GM21529 (cell line): ENCODE results near the gene STEAP2.
A peak's percentile ranks its signal among the peaks of the same experiment; 100 is the strongest.

ENCODE experiments used
- ATAC-seq: cut with Tn5 transposase; IDR thresholded peaks from one replicate; pipeline ENCODE4 v1.9.1; 2021; ENCODE audit not compliant: unreplicated experiment

Gene STEAP2

DNA sequence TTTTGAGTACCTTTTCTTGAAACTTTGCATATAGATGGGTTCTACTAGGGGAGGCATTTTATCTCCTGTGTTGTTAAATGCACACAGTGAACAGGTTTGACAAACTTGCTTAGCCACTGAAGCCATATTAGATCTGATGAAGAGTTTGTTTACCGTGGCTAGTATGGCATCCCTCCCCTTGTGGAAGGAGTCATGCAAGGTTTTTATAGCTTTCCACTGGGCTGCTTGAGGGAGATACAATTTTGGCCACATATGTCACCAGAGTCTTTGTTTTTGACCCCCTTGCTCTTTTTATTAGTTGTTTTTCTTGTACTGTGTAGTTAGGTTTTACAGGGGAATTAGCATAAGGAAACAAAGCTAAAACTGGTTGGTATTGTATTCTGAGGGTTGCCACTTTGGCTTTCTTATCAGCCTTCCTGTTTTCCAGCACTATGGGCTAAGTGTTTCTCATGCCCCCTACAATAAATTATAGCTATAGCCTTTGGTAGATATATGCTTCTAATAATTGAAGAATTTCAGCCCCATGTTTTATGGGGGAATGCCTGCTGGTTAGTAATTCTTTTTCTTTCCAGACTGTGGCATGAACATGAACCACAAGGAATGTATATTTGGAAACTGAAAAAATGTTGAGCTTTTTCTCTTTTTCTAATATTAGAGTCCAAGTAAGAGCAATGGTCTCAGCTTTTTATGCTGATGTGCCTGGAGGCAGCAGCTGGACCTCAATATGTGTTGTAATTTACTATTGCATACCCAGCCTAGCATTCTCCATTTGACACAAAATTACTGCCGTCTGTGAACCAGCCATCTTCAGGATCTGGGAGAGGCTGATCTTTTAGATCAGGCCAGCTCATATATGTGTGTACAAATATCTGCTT is 18.4 kb upstream of the STEAP2 start:
- ATAC-seq = no peak

DNA sequence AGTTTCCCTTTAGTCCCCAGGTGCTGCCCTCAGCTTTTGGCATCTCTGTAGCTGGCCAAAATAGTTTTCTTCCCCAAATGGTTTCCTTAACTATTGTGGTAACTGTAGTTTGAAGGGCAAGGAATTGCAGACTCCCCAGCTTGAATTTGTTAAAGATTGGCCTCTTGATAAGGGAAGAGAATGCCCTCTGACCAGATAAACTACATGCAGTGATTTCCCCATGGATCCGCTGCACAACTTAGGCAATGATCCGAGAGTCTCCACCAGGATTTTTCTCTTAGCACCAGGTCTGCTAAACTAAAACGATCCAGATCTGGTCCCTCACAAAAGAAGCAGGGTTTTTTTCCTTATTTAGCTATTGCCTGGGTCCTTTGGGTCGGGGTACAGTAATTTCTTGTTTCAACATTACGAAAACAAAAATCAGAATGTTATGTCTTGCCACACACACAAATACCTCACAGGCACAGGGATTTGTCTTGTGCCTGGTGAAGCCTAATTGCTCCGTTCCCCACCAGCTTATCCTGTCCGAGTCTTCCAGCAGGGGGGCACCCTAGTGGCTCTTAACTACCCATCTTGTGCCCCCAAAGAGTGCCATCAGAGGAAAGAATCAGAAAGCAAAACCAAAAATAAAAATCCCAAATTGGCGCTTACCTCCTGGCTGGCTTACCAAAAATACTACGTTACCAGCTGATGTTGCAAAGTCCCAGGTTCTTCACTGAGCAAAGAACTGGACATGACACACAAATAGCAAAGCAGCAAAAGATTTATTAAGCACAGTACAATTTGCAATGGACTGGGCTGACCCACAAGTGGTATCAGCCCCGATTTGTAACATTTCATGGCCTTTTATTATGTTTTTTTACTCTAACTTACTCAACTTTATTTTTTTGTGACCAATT is 16.4 kb upstream of the STEAP2 start:
- no peak for ATAC-seq

DNA sequence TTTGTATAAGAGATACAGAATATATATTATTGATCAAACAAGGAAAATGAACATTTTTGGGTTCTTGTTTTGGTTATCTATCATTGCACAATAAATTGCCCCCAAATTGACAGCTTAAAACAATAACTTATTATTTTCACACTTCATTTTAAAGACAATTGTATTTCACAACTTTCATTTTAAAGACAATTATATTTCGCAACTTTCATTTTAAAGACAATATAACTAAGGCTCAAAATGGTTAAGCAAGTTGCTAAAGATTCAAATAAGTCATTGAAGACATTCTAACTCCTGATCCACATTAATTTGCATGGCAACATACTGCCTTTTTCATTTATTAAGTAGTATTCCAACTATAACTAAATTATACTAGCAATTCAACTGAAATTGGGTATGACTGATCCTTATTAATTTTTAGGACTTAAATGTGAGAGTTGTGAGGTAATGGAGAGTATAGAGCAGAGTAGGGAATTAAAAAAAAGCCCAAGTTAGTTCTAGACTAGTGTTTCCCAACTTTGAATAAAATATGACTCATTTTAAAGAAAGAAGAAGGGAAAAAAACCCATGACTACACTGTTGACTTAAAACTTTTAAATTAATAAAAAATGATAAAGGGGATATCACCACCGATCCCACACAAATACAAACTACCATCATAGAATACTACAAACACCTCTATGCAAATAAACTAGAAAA is 9.9 kb upstream of the STEAP2 start:
- no peak for ATAC-seq

DNA sequence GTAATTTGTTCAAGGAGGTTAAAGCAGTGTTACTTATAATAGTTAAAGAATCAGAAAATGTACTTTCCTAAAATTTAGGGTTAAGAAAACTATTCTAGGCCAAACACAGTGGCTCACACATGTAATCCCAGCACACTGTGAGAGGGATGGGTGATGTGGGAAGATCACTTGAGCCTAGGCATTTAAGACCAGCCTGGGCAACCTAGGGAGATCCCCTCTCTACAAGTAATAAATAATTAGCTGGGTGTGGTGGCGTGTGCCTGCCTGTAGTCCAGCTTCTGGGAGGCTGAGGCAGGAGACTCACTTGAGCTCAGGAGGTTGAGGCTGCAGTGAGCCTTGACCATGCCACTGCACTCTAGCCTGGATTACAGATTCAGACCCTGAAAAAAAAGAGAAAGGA is 3.6 kb upstream of the STEAP2 start:
- ATAC-seq = no peak

DNA sequence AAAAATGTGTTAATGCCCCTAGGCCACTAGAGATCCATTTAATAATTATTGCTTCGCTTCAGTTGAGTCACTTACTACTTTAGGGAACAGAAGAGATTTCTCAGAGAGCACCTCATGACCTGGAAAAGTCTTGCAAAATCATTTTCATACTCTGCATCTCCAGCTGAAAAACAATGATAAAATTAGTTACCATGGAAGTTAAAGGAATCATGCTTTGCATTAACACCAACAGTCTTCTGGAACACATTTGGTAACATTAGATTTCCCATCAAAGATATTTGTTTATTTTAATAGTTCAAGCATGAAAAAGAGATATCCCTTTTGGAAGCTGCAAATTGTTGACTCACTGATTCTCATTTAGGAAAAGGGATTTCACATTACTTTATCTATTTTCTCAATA is 1.8 kb upstream of the STEAP2 start:
- ATAC-seq = no peak

DNA sequence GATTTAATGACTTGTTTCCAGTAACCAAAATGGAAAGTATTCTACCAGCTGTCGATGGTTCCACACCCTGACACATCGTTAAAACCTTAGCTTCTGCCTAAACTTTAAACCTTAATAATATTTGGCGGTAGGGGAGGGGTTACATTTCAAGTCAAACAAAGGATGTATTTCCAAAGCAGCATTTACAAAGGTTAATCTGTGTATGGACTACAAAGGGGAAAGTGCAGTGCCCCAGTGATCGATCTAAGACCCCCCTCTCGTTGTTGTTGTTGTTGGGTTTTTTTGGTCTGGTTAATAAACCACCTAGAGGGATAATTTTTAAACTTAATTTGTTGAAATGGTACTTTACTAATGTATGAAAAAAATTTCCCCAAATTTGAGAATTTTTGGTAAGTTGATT is 1.1 kb upstream of the STEAP2 start:
- ATAC-seq = no peak

DNA sequence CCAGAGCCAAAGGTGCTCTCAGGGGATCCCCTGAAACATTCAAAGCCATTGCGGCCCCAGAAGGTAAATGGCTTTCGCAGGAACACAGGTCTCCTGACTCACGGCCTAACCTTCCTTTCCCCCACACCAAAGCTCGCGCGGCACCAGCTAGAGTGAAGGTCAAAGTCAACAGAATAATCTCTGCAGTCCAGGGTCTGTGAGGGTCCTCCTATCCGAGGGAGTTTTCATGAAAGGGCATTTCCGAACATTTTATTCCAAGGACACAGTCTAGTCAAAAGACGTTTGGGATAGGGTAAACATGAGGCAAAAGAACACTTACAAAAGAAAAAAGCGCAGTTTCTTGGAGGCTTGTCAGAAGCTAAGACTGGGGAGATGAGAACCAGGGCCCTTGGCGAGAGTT is 559 bp upstream of the STEAP2 start:
- peak; percentile 22 for ATAC-seq

DNA sequence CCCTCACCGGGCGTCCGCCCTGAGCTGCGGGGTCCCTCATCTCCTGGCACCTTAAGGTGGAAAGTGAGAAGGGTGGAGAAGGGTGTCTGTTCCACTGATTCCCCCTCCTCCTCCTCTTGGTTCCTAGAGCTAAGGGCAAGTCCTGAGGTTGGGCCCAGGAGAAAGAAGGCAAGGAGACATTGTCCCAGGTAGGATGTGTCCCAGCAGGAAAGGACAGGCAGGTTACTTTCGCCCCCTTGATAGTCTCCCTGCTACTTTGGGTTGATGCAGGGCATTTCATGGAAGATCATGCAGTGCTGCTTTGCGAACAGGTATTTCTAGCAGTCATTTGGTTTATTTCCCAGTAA is 582 bp downstream of the STEAP2 start:
- ATAC-seq = no peak

DNA sequence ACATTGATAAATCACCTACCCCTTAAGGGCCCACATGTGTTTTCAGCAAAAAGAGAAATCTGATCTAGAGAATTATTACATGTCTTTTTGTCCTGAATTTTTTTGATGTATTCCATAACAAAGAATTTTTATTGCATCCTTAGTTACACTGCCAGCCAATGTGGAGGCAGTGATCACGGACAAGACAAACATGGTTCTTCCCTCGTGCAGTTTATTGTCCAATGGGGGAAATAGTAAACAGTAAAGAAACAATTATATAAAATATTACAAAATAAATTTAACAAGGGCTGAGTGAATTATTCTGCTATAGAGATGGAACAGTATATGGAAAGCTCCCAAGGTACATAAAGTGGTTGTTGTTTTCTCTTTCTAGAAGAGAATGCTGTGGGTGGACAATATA is 2.0 kb downstream of the STEAP2 start:
- no peak for ATAC-seq

DNA sequence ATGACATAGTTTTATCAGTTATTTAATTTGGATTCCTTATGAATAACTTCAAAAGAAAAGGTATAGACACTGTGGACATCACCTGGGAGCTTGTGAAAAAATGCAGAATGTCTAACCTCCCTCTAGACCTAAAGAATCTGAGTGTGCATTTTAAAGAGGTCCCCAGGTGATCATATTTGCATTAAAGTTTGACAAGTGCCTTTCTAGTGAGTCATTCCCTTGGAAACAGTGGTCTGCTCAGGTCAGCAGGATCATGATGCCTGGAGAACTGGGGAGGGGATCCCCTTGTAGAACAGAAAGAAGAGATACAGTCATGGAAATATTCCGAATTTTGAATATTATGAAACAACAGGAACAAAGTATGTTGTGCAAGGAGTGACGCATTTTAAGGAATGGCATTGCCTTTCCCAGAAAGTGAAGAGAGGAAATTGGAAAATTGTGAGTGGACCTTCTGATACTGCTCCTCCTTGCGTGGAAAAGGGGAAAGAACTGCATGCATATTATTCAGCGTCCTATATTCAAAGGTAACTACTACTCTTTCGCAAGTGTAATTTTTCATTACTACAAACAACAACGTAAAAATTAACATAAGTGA is 4.6 kb downstream of the STEAP2 start:
- ATAC-seq = no peak

DNA sequence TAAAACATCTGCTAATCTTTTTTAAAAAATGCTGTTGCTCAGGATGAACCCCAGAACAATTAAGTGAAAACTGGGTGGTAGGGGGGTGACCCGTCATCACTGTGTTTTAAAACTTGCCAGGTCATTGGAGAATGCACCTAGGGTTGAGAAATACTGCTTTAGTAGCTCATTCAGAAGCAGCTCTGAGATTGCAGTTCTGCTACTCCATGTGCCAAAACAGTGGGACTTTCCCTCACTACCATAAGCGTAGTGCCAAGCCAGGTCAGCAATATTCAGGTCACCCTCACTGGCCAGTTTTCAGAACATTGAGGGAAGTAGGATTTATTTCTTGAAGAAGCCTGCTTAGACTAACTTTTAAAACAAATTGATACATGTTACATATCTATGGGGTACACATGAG is 5.2 kb downstream of the STEAP2 start:
- no peak for ATAC-seq

DNA sequence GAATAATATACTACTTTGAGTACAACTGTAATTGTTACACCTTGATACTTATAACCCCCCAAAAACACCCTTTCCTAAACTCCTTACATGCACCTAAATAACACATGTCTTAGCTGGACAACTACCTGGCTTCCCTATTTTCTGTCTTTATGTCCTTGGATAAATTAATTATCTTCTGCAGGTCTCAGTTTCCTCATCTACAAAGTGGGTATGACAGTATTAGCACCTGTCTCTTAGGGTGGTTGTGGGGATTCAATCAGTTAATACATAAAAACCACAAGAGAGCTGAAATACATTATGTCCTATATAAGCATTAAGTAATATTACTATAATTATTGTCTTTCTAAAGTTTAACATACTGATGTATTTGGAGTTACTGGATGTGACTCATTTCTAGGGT is 10.8 kb downstream of the STEAP2 start:
- no peak for ATAC-seq

DNA sequence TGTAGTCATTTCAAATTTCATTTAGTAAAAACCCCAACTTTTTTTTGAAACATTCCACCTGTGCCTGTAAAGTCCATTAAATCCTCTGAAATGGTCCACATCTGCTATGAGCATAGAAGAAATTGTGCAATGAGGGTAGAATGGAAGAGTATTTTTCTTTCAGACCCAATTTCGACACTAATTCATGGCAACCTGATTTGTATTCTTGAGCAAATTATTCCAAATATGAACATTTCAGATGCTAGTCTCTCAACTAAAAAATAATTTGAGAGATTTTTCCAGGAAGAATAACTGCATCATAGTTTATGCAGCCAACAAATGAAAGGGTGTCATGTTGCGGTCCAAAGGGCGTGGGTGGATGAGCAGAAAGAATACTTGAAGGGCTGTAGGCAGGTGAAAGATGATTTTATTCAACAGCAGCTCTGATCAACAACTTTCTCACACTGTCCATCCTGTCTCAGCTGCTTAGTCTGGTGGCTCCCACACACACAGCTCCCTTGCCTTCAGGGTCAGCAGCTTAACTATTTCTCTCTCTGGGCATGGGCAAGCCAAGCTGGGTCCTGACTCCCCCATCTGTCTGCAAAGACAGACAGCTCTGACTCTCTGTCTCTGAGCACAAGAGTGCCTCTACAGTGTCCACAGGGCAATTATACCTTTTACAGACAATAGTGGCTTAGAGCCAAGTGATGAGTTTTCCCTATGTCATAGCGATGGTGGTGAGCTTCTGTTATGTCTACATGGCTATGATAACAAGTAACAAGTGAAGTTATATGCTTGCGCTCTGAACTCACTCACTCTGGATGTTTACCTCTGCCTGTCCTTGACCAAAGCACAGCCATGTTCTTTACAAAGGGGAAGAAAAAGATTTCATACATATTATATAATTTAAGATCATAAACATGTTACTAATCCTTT is 11.5 kb downstream of the STEAP2 start:
- no peak for ATAC-seq

DNA sequence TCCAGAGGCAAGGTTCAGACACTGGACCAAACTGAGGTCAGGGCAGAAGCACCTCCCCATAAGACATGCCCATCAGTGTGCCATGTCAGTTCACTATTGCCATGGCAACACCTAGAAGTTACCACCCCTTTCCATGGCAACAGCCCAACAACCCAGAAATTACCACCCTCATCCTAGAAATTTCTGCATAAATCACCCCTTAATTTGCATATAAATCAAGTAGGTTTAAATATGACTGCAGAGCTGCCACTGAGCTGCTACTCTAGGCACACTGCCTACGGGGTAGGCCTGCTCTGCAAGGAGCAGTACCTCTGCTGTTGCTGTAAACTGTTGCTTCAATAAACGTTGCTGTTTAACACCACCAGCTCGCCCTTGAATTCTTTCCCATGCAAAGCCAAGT is 12.7 kb downstream of the STEAP2 start:
- no peak for ATAC-seq

DNA sequence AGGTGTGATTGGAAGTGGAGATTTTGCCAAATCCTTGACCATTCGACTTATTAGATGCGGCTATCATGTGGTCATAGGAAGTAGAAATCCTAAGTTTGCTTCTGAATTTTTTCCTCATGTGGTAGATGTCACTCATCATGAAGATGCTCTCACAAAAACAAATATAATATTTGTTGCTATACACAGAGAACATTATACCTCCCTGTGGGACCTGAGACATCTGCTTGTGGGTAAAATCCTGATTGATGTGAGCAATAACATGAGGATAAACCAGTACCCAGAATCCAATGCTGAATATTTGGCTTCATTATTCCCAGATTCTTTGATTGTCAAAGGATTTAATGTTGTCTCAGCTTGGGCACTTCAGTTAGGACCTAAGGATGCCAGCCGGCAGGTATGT is 13.6 kb downstream of the STEAP2 start:
- ATAC-seq = no peak

DNA sequence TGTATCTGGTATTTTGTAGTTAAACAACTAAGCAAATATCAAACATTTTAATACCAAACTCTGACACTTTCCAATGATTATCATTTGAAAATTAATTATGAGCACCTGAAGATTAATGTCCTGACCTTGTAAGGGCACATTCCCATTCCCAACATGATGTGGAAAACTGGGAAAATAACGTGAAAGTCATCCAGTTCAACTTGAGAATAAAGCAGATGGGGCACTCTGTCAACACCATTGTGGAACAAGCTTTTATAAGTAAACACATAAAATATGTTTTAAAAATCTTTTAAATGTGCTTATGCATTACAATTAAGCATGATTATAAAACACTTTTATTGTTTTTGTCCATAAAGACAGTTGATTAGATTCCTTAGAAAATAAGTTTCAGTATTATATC is 14.1 kb downstream of the STEAP2 start:
- ATAC-seq = no peak

DNA sequence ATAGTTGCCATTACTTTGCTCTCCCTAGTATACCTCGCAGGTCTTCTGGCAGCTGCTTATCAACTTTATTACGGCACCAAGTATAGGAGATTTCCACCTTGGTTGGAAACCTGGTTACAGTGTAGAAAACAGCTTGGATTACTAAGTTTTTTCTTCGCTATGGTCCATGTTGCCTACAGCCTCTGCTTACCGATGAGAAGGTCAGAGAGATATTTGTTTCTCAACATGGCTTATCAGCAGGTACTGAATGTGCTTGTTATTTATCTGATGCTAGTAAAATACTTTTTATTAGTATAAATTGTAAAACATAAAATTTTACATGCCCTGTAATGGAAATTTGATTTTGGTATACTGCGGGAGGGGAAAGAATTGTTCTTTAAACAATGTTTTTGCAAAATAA is 15.7 kb downstream of the STEAP2 start:
- no peak for ATAC-seq

DNA sequence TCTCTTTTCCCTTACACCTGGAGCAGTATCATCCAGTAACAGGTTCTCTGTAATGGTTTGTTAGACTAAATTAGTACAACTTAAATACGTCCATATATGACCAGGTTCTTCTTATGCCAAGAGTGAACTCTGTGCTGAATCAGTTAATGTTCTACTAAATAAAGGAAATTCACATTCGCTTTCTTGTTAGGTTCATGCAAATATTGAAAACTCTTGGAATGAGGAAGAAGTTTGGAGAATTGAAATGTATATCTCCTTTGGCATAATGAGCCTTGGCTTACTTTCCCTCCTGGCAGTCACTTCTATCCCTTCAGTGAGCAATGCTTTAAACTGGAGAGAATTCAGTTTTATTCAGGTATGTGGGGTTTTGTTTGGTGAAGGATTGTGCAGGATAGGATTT is 18.1 kb downstream of the STEAP2 start:
- no peak for ATAC-seq

DNA sequence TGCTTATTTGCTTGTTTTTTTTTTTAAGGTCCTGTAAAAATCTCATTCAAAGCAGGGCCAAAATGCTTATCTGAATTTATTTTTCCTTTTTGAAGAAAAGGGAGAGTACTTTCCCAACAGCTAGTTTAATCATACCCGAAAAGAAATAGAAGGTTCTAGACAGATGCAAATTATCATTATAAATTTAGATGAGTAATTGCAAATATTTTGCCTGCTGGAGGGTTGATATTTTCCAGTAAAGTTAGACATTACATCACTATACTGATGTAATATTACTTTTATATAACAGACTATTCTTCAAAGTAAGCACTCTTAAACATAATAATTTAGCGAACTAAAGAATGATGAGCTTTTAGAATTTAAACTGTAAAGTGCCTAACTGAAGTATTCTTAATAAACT is 19.3 kb downstream of the STEAP2 start:
- no peak for ATAC-seq

DNA sequence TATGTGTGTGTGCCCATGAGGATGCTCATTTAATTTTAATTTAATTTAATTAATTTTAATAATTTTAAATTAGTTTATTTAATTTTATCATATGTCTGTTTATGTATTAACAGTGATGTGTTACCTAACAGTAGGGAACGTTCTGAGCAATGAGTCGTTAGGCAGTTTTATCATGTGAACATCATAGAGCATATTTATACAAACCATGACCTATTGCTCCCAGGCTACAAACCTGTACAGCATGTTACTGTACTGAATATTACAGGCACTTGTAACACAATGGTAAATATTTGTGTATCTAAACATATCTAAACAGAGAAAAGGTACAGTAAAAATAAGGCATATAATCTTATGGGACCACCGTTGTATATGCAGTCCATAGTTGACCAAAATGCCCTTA is 19.8 kb downstream of the STEAP2 start:
- no peak for ATAC-seq
